ENCODE measurements around the gene CYB5R4. TPM values are rescaled to one million over a fixed set of nuclear protein-coding genes. Genes with fewer than 3 reads are reported as not detected.

Gene CYB5R4
- total and polyA plus RNA-seq, 2 donors, result 10.7 to 20.2 TPM

DNA sequence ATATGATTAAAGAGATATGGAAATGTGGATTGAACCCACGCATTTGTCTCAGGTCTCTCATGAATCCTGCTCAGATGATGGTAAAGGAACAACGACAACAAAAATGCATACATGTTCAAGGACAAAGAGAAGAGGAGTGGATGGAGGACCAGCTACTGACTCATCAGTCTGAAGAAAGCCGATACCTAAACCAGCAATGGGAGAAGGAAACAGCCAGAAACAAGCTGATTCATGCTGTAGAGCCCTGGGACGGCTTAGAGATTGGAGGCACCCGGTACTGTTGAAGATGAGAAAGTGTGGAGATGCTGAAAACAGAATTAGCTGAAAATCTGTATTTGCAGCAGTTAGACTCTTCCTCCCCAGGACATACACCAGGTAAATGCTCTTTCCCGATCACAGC lies 20.8 kb upstream of the CYB5R4 start:
- Histone ChIP-seq H3K27ac (ENCODE audit: low read depth in 1 of 2, low read length in 1 of 2) (no peak overlapping the region), H3K4me1 (ENCODE audit: control insufficient read depth in 2 of 2, insufficient read depth in 2 of 2, low read length in 2 of 2) (no peaks in the 10 kb centered on the region), H3K36me3 (ENCODE audit: control insufficient read depth in 2 of 2, insufficient read depth in 2 of 2, low read length in 1 of 2) (no peaks in the 10 kb centered on the region), H3K4me3 (ENCODE audit: low read length in 2 of 2) (no peak overlapping the region), H3K9me3 (ENCODE audit: control insufficient read depth in 2 of 2, insufficient read depth in 1 of 2, low read length in 1 of 2) (no peaks in the 10 kb centered on the region), H3K27me3 (ENCODE audit: control insufficient read depth in 2 of 2, insufficient read depth in 1 of 2, low read length in 1 of 2) (no peaks in the 10 kb centered on the region)
- no peak for DNase-seq (ENCODE audit: low read depth in 6 of 9, low spot score in 9 of 9)
- WGBS, result 88% methylated on average over 6 of the region's 6 CpGs

DNA sequence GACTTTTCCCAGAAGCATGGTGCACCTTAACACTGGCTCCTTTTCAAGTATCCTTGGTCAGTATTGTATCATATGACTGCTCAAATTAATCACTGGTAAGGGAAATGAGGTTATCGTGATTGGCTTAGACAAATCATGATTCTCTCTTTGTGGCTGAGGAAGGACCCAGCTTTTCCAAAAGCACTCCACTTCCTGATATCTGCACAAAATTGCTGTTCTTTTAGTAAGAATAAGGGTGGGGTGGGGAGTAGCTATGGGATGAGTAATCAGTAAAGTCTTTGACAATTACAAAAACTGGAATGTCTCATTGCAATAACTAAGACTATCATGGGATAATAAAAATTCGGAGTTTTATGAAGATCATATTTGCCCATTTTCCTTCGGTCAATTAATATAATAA lies 15.3 kb upstream of the CYB5R4 start:
- no peaks in the 10 kb centered on the region for H3K4me1 ChIP-seq (ENCODE audit: control insufficient read depth in 2 of 2, insufficient read depth in 2 of 2, low read length in 2 of 2)
- no peak overlapping the region for H3K27ac ChIP-seq (ENCODE audit: low read depth in 1 of 2, low read length in 1 of 2)
- H3K9me3 ChIP-seq (ENCODE audit: control insufficient read depth in 2 of 2, insufficient read depth in 1 of 2, low read length in 1 of 2), result no peaks in the 10 kb centered on the region
- no peaks in the 10 kb centered on the region for H3K27me3 ChIP-seq (ENCODE audit: control insufficient read depth in 2 of 2, insufficient read depth in 1 of 2, low read length in 1 of 2)
- no peak overlapping the region for H3K4me3 ChIP-seq (ENCODE audit: low read length in 2 of 2)
- H3K36me3 ChIP-seq (ENCODE audit: control insufficient read depth in 2 of 2, insufficient read depth in 2 of 2, low read length in 1 of 2), result no peaks in the 10 kb centered on the region
- no peak for DNase-seq (ENCODE audit: low read depth in 6 of 9, low spot score in 9 of 9)
- WGBS, result 95% methylated on average over 3 of the region's 3 CpGs

DNA sequence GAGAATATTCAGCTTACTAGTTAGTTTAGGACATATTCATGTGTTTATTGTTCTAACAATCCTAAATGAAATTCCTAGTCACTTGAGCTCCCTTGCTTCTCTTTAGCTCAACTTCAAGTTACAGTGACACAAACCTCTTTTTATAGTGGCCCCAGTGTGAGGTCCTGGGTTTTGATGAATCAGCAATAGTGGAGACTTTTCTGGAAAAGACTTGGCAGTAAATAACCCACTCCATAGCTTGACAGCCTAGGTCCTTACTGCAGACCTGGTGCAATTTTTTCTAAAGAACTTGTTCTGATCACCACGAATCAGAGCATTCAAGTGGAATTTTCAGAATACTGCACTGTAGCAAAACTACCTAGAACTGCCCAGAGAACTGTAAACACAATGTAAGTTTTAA lies 13.2 kb upstream of the CYB5R4 start:
- WGBS, result 64% methylated on average over 1 of the region's 1 CpG

DNA sequence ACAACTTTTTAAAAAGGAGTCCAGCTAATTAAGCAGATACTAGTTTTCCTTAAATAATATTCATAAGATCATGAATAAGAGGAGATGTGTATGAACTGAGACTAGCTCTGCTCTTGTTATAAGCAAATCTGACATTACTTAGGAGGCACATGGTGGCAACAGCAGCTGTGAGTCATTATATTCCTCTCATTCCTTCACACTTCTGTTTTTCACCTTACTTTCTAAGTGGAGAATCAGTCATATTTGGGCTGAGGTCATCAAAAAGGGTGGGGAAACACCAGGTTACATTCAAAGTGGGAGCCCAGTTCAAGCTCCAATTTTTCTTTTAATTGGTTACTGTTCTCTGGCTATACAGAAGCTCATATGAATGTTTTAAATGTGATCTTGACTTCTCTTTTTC lies 12.3 kb upstream of the CYB5R4 start:
- no peak overlapping the region for H3K27ac ChIP-seq (ENCODE audit: low read depth in 1 of 2, low read length in 1 of 2)
- H3K4me3 ChIP-seq (ENCODE audit: low read length in 2 of 2), result no peak overlapping the region
- H3K9me3 ChIP-seq (ENCODE audit: control insufficient read depth in 2 of 2, insufficient read depth in 1 of 2, low read length in 1 of 2), result no peaks in the 10 kb centered on the region
- H3K36me3 ChIP-seq (ENCODE audit: control insufficient read depth in 2 of 2, insufficient read depth in 2 of 2, low read length in 1 of 2), result no peaks in the 10 kb centered on the region
- peaks cover 0 to 6% of the 10 kb centered on the region in 2 donors for H3K27me3 ChIP-seq (ENCODE audit: control insufficient read depth in 2 of 2, insufficient read depth in 1 of 2, low read length in 1 of 2)
- no peak for DNase-seq (ENCODE audit: low read depth in 6 of 9, low spot score in 9 of 9)
- H3K4me1 ChIP-seq (ENCODE audit: control insufficient read depth in 2 of 2, insufficient read depth in 2 of 2, low read length in 2 of 2), result no peaks in the 10 kb centered on the region

More for the DNA sequence above, 13.2 kb upstream of the CYB5R4 start:
- H3K4me3 ChIP-seq (ENCODE audit: low read length in 2 of 2), result no peak overlapping the region
- H3K27ac ChIP-seq (ENCODE audit: low read depth in 1 of 2, low read length in 1 of 2), result no peak overlapping the region
- no peak for DNase-seq (ENCODE audit: low read depth in 6 of 9, low spot score in 9 of 9)
- H3K27me3 ChIP-seq (ENCODE audit: control insufficient read depth in 2 of 2, insufficient read depth in 1 of 2, low read length in 1 of 2), result no peaks in the 10 kb centered on the region
- no peaks in the 10 kb centered on the region for H3K9me3 ChIP-seq (ENCODE audit: control insufficient read depth in 2 of 2, insufficient read depth in 1 of 2, low read length in 1 of 2)
- no peaks in the 10 kb centered on the region for H3K4me1 ChIP-seq (ENCODE audit: control insufficient read depth in 2 of 2, insufficient read depth in 2 of 2, low read length in 2 of 2)
- H3K36me3 ChIP-seq (ENCODE audit: control insufficient read depth in 2 of 2, insufficient read depth in 2 of 2, low read length in 1 of 2), result no peaks in the 10 kb centered on the region

DNA sequence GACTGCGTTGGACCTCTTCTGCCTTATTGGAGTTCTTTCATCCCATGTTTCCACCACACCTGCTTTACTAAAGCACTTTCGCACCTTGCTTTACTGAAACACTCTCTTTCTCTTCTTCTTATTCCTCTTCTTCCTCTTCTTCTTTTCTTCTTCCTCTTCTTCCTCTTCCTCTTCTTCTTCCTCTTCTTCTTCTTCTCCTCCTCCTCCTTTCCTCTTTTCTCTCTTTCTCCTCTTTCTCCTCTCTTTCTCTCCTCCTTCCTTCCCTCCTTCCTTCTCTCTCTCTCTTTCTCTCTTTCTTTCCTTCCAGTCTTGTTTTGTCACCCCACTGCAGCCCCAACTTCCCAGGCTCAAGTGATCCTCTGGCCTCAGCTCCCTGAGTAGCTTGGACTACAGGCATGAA lies 10.4 kb upstream of the CYB5R4 start:
- Histone ChIP-seq H3K36me3 (ENCODE audit: control insufficient read depth in 2 of 2, insufficient read depth in 2 of 2, low read length in 1 of 2) (no peaks in the 10 kb centered on the region), H3K27ac (ENCODE audit: low read depth in 1 of 2, low read length in 1 of 2) (no peak overlapping the region), H3K9me3 (ENCODE audit: control insufficient read depth in 2 of 2, insufficient read depth in 1 of 2, low read length in 1 of 2) (peaks cover 0 to 3% of the 10 kb centered on the region in 2 donors), H3K4me1 (ENCODE audit: control insufficient read depth in 2 of 2, insufficient read depth in 2 of 2, low read length in 2 of 2) (peaks cover 0 to 2% of the 10 kb centered on the region in 2 donors), H3K27me3 (ENCODE audit: control insufficient read depth in 2 of 2, insufficient read depth in 1 of 2, low read length in 1 of 2) (peaks cover 12 to 25% of the 10 kb centered on the region in 2 donors), H3K4me3 (ENCODE audit: low read length in 2 of 2) (no peak overlapping the region)
- DNase-seq (ENCODE audit: low read depth in 6 of 9, low spot score in 9 of 9), result no peak
- WGBS, result 88% methylated on average over 2 of the region's 2 CpGs

DNA sequence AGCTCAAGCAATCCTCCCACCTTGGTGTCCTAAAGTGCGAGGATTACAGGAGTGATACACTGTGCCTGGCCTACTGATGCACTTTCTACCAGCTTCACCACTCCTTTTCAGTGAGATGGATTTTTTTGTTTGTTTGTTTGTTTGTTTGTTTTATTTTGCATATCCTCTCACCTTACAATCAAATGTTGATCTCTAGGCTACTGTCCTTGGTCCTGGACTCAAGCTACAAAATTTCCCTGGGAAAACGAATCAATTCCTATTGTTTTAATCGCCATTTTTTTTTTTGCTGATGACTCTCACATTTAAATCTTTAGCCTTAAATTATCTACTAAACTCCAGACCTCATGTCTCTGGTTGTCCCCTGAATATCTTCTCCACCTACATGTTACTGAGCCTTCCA lies 9.9 kb upstream of the CYB5R4 start:
- H3K27me3 ChIP-seq (ENCODE audit: control insufficient read depth in 2 of 2, insufficient read depth in 1 of 2, low read length in 1 of 2), result peaks cover 13 to 30% of the 10 kb centered on the region in 2 donors
- no peak overlapping the region for H3K4me3 ChIP-seq (ENCODE audit: low read length in 2 of 2)
- H3K9me3 ChIP-seq (ENCODE audit: control insufficient read depth in 2 of 2, insufficient read depth in 1 of 2, low read length in 1 of 2), result peaks cover 0 to 3% of the 10 kb centered on the region in 2 donors
- WGBS, result 87% methylated on average over 3 of the region's 3 CpGs
- no peak for DNase-seq (ENCODE audit: low read depth in 6 of 9, low spot score in 9 of 9)
- no peak overlapping the region for H3K27ac ChIP-seq (ENCODE audit: low read depth in 1 of 2, low read length in 1 of 2)
- no peaks in the 10 kb centered on the region for H3K36me3 ChIP-seq (ENCODE audit: control insufficient read depth in 2 of 2, insufficient read depth in 2 of 2, low read length in 1 of 2)
- peaks cover 0 to 2% of the 10 kb centered on the region in 2 donors for H3K4me1 ChIP-seq (ENCODE audit: control insufficient read depth in 2 of 2, insufficient read depth in 2 of 2, low read length in 2 of 2)

DNA sequence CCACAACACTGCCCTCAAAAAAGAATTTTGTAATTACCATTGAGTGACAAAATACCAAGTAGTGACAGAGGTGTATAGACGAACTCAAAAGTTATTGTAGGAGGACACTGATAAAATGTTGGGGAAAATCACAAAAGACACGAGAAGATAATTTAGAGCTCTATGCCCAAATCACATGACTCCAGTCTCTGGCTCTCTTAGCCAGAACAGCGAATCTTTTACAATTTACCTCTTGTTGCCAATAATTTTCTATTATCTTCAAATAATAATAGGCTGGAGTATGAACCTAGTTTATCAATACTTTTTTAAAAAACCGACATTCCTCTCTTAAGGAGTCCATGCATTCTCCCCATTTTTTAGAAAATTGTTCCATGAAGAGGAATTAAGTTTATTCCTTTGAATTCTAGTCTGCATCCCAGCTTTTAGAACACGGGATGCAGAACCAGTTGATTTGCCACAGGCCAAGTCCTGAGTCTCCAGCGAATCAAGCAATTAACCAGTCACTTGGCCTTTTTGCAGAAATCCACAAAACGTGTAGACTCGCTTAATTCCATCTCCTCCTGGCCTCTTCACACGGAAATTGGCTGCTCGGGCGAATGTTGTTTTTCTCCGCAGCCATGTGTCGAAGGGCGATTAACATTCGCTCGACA lies 6.8 kb upstream of the CYB5R4 start:
- Histone ChIP-seq H3K4me1 (ENCODE audit: control insufficient read depth in 2 of 2, insufficient read depth in 2 of 2, low read length in 2 of 2) (peaks cover 0 to 2% of the 10 kb centered on the region in 2 donors), H3K9me3 (ENCODE audit: control insufficient read depth in 2 of 2, insufficient read depth in 1 of 2, low read length in 1 of 2) (peaks cover 0 to 3% of the 10 kb centered on the region in 2 donors), H3K4me3 (ENCODE audit: low read length in 2 of 2) (no peak overlapping the region), H3K27ac (ENCODE audit: low read depth in 1 of 2, low read length in 1 of 2) (no peak overlapping the region), H3K27me3 (ENCODE audit: control insufficient read depth in 2 of 2, insufficient read depth in 1 of 2, low read length in 1 of 2) (peaks cover 14 to 43% of the 10 kb centered on the region in 2 donors), H3K36me3 (ENCODE audit: control insufficient read depth in 2 of 2, insufficient read depth in 2 of 2, low read length in 1 of 2) (no peaks in the 10 kb centered on the region)
- DNase-seq (ENCODE audit: low read depth in 6 of 9, low spot score in 9 of 9), result no peak
- 18% methylated on average over 16 of the region's 16 CpGs for WGBS

DNA sequence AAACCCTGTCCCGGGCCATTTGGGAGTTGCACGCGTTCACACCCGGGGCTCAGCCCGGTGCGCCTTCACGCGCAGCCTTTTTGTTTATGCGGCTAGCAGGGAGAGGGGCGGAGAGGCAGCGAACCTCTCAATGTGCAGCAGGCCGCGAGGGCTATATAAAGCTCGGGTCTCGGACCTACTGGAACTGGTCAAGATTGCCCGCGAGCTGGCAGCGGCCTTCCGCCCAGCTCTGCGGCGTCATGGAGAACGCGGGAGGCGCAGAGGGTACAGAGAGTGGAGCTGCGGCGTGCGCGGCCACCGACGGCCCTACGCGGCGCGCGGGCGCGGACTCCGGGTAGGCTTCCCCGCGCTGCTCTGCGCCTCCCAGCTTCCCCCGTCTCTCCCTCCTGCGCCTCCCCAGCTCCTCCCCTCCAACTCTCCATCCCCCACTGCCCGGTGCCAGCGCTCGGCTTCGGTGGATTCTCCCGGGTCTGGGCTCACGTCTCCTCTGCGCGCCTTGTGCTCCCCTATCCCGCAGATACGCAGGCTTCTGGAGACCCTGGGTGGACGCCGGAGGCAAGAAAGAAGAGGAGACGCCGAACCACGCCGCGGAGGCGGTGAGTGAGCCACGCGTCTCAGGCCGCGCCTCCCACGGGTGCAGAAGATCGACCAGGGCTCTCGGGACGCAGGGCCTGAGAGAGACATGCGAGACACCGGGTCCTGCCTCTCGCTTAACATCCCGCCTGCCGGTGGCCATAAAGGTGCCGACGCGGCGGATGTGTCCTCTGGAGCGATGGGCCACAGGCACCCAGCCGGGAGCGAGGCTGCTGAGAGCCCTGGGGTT lies 6.1 kb upstream of the CYB5R4 start, which contains the start of gene RIPPLY2:
RIPPLY2 (plus strand) TSS at position 183 of the 823 bp plus-strand sequence; CDS start at position 240, 57 bp downstream.
- H3K27ac ChIP-seq (ENCODE audit: low read depth in 1 of 2, low read length in 1 of 2), result no peak within 1 kb of the TSS
- DNase-seq (ENCODE audit: low read depth in 6 of 9, low spot score in 9 of 9), result no peak

DNA sequence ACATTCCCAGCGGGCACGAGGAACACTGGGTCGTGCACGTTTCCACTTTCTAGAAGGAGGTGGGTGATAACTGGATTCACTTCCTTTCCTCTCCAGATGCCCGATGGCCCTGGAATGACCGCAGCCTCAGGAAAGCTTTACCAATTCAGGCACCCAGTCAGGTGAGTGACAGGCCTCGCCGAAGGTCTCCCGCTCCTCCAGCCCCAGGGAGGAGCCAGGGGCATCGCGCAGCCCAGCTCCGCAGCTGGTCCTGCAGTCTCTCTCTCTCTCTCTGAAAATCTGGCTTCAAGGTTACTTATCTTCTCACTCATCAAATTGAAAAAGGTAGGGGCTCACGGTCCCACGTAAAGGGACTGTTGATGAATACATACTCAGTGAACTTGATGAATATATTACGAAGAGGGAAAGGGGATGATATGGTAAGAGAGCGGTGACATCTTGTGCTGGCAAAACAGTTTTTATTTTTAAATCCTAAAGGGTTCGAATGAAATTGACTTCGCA lies 5.4 kb upstream of the CYB5R4 start:
- WGBS, result 14% methylated on average over 18 of the region's 18 CpGs
- Histone ChIP-seq H3K27me3 (ENCODE audit: control insufficient read depth in 2 of 2, insufficient read depth in 1 of 2, low read length in 1 of 2) (peaks cover 14 to 43% of the 10 kb centered on the region in 2 donors), H3K4me1 (ENCODE audit: control insufficient read depth in 2 of 2, insufficient read depth in 2 of 2, low read length in 2 of 2) (peaks cover 2 to 3% of the 10 kb centered on the region in 2 donors), H3K9me3 (ENCODE audit: control insufficient read depth in 2 of 2, insufficient read depth in 1 of 2, low read length in 1 of 2) (peaks cover 0 to 3% of the 10 kb centered on the region in 2 donors), H3K36me3 (ENCODE audit: control insufficient read depth in 2 of 2, insufficient read depth in 2 of 2, low read length in 1 of 2) (no peaks in the 10 kb centered on the region), H3K27ac (ENCODE audit: low read depth in 1 of 2, low read length in 1 of 2) (no peak overlapping the region), H3K4me3 (ENCODE audit: low read length in 2 of 2) (no peak overlapping the region)
- DNase-seq (ENCODE audit: low read depth in 6 of 9, low spot score in 9 of 9), result no peak

More for the DNA sequence above, 6.1 kb upstream of the CYB5R4 start, which contains the start of gene RIPPLY2:
- peaks cover 14 to 43% of the 10 kb centered on the region in 2 donors for H3K27me3 ChIP-seq (ENCODE audit: control insufficient read depth in 2 of 2, insufficient read depth in 1 of 2, low read length in 1 of 2)
- H3K9me3 ChIP-seq (ENCODE audit: control insufficient read depth in 2 of 2, insufficient read depth in 1 of 2, low read length in 1 of 2), result peaks cover 0 to 3% of the 10 kb centered on the region in 2 donors
- 3% methylated on average over 81 of the region's 81 CpGs for WGBS
- peaks cover 0 to 2% of the 10 kb centered on the region in 2 donors for H3K4me1 ChIP-seq (ENCODE audit: control insufficient read depth in 2 of 2, insufficient read depth in 2 of 2, low read length in 2 of 2)
- H3K36me3 ChIP-seq (ENCODE audit: control insufficient read depth in 2 of 2, insufficient read depth in 2 of 2, low read length in 1 of 2), result no peaks in the 10 kb centered on the region
- no peak within 1 kb of the TSS for H3K4me3 ChIP-seq (ENCODE audit: low read length in 2 of 2)

All from thymus (tissue), 11 donors.